TTC549 (cell line): ENCODE data around the gene BACE1-AS.

Experiments
- FAIRE-seq: peaks from 2 replicates; lab custom pipeline; 2012; peaks lifted over from hg19 to GRCh38; lab: Jason Lieb, UNC

Gene BACE1-AS

GRCh38 chr11:117327567-117328374, 36.6 kb downstream of the BACE1-AS start, which contains the start of gene CEP164:
TSS of gene CEP164 (plus strand) at chr11:117327854. CDS start at chr11:117338587, 10,733 bp downstream.
- FAIRE-seq = peak; percentile 89

GRCh38 chr11:117328375-117329010, 37.3 kb downstream of the BACE1-AS start:
- FAIRE-seq = no peak

GRCh38 chr11:117332843-117333242, 41.7 kb downstream of the BACE1-AS start:
- FAIRE-seq = no peak

- no peak for FAIRE-seq
Observed at GRCh38 chr11:117333917-117334316, 42.8 kb downstream of the BACE1-AS start.

- no peak for FAIRE-seq
Observed at GRCh38 chr11:117334896-117335295, 43.8 kb downstream of the BACE1-AS start.

GRCh38 chr11:117335399-117335798, 44.3 kb downstream of the BACE1-AS start:
- FAIRE-seq = no peak

GRCh38 chr11:117337076-117337475, 45.9 kb downstream of the BACE1-AS start:
- no peak for FAIRE-seq
